PC-9 (cell line): ENCODE data around the gene RAD9B. TPM values are rescaled to one million over a fixed set of nuclear protein-coding genes. Genes with fewer than 3 reads are reported as not detected.

Source experiments
- BruUV-seq: library from RNA; stranded (reverse); fragments of 400-500 nt; replicated peaks from 2 replicates; lab custom pipeline; 2021; lab: Mats Ljungman, UMichigan
- CTCF ChIA-PET: fragments of 300-600 bp; sonication (Branson Sonifier 250); formaldehyde crosslinking; loops from one replicate; lab custom pipeline; 2022; ENCODE audit warnings: antibody characterized with exemption; lab: Charles Lee
- POLR2A ChIA-PET: fragments of 300-600 bp; sonication (Branson Sonifier 250); formaldehyde crosslinking; loops from one replicate; lab custom pipeline; 2022; ENCODE audit warnings: antibody characterized with exemption; ENCODE audit not compliant: unreplicated experiment; lab: Charles Lee
- DNase-seq, 2 experiments: peaks; one replicate each; pipeline versions ENCODE4 v3.0.0 to v3.0.0-alpha.2; 2015 to 2022; ENCODE audit warnings: mixed read lengths in 1 of 2
- H2AFZ ChIP-seq: fragments of 200-600 bp; sonication (generic); 2 replicates; pipeline ENCODE4 v1.8.1; 2017; ENCODE audit warnings: antibody characterized with exemption
- H3F3A ChIP-seq: fragments of 200-600 bp; sonication (generic); 2 replicates; pipeline ENCODE4 v1.8.1; 2017; ENCODE audit warnings: antibody characterized with exemption, mild to moderate bottlenecking, low read depth; ENCODE audit not compliant: insufficient read depth
- H3K27ac ChIP-seq: fragments of 200-600 bp; sonication (generic); 2 replicates; pipeline ENCODE4 v1.6.1; 2016; ENCODE audit warnings: mixed run types
- H3K27me3 ChIP-seq: fragments of 200-600 bp; sonication (generic); 2 replicates; pipeline ENCODE4 v1.6.1; 2016; ENCODE audit warnings: low read depth, mixed run types; ENCODE audit not compliant: insufficient read depth
- H3K36me3 ChIP-seq: fragments of 200-600 bp; sonication (generic); 2 replicates; pipeline ENCODE4 v1.6.1; 2016; ENCODE audit warnings: low read depth, mixed run types
- H3K4me1 ChIP-seq: fragments of 200-600 bp; sonication (generic); replicated peaks from 2 replicates; pipeline ENCODE4 v1.6.1; 2016; ENCODE audit warnings: mixed run types; ENCODE audit not compliant: insufficient read depth
- H3K4me2 ChIP-seq: fragments of 200-600 bp; sonication (generic); 2 replicates; pipeline ENCODE4 v1.6.1; 2017; ENCODE audit warnings: mixed run types
- H3K4me3 ChIP-seq: fragments of 200-600 bp; sonication (generic); 2 replicates; pipeline ENCODE4 v1.6.1; 2016; ENCODE audit warnings: mixed run types
- H3K79me2 ChIP-seq: fragments of 200-600 bp; sonication (generic); 2 replicates; pipeline ENCODE4 v1.6.1; 2017; ENCODE audit warnings: low read depth, mixed run types
- H3K9me2 ChIP-seq: fragments of 200-600 bp; sonication (generic); 2 replicates; pipeline ENCODE4 v1.8.1; 2017; ENCODE audit warnings: mild to moderate bottlenecking; ENCODE audit not compliant: insufficient read depth
- H3K9me3 ChIP-seq: fragments of 200-600 bp; sonication (generic); 2 replicates; pipeline ENCODE4 v1.8.1; 2016; ENCODE audit warnings: low read depth; ENCODE audit not compliant: insufficient read depth
- H4K20me1 ChIP-seq: fragments of 200-600 bp; sonication (generic); 2 replicates; pipeline ENCODE4 v1.8.1; 2017; ENCODE audit not compliant: insufficient read depth
- EZH2 ChIP-seq: fragments of 200-600 bp; sonication (generic); IDR thresholded peaks from 2 replicates; pipeline ENCODE4 v1.8.0; 2017; ENCODE audit warnings: antibody characterized with exemption, low read depth
- intact Hi-C: fragments of 100-400 bp; cut with micrococcal nuclease; formaldehyde crosslinking; loops from one replicate; pipeline ENCODE4 v1.10.0; 2022; ENCODE audit not compliant: unreplicated experiment
- total RNA-seq: library from RNA; stranded (reverse); gene quantifications from 2 replicates; pipeline ENCODE4 v1.2.3, GENCODE V29; 2021
- TF ChIP-seq, protein P1 (sequence below): fragments of 200-600 bp; sonication (generic); conservative IDR thresholded peaks from 2 replicates; pipeline ENCODE4 v1.6.1; 2017; ENCODE audit warnings: mixed run types, antibody characterized with exemption, mild to moderate bottlenecking, moderate library complexity

The RAD9B gene
- total RNA-seq, 1 experiment from 2014 or later = 2.3 TPM

DNA sequence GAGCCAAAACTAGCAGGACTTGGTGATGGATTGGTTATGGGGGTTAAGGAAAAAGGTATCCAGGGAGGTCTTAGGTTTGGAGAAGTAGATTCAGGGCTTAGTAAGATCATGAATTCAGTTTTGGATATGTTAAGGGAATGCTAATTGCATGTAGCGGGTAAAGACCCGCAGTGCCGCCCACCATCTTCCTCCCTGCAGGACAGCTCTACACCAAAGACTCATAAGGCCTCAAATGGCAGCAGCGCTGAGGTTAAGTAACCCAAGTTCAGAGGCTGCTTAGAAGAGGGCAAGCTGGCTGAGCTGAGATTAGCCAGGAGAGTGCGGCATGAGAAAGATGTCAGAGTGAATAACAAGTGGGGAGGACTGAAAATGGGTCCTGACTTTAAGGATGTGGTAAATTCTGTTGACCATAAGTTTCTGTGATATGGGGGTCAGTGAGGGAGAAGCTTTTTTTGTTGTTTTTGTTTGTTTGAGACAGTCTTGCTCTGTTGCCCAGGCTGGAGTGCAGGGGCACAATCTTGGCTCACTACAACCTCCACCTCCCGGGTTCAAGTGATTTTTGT is 26.2 kb downstream of the RAD9B start:
- no peaks in the 10 kb centered on the region for H3K9me2 ChIP-seq
- intact Hi-C loops = no loop called here
- ChIA-PET POLR2A (no interaction called here), CTCF (no interaction called here)
- TF ChIP-seq, protein P1, sequence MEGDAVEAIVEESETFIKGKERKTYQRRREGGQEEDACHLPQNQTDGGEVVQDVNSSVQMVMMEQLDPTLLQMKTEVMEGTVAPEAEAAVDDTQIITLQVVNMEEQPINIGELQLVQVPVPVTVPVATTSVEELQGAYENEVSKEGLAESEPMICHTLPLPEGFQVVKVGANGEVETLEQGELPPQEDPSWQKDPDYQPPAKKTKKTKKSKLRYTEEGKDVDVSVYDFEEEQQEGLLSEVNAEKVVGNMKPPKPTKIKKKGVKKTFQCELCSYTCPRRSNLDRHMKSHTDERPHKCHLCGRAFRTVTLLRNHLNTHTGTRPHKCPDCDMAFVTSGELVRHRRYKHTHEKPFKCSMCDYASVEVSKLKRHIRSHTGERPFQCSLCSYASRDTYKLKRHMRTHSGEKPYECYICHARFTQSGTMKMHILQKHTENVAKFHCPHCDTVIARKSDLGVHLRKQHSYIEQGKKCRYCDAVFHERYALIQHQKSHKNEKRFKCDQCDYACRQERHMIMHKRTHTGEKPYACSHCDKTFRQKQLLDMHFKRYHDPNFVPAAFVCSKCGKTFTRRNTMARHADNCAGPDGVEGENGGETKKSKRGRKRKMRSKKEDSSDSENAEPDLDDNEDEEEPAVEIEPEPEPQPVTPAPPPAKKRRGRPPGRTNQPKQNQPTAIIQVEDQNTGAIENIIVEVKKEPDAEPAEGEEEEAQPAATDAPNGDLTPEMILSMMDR = no peak
- no peak for TF ChIP-seq EZH2
- no peaks in the 10 kb centered on the region for H3K79me2 ChIP-seq
- no peaks in the 10 kb centered on the region for H3K36me3 ChIP-seq
- BruUV-seq = no TSS peak
- H4K20me1 ChIP-seq = no peaks in the 10 kb centered on the region
- no peak overlapping the region for H2AFZ ChIP-seq
- H3K4me2 ChIP-seq = no peak overlapping the region
- 0 out of 2 replicates have a peak, but pooled peaks cover 7% of the 10 kb centered on the region for H3F3A ChIP-seq
- H3K27ac ChIP-seq = no peak overlapping the region
- H3K4me1 ChIP-seq = 0 out of 2 replicates have a peak, but pooled peaks cover 6% of the 10 kb centered on the region
- no peak overlapping the region for H3K4me3 ChIP-seq
- no peaks in the 10 kb centered on the region for H3K27me3 ChIP-seq
- DNase-seq = no peak
- H3K9me3 ChIP-seq = no peaks in the 10 kb centered on the region

GRCh38 chr12:110530511-110530910 is 28.4 kb downstream of the RAD9B start:
- no peaks in the 10 kb centered on the region for H4K20me1 ChIP-seq
- H3K9me2 ChIP-seq = no peaks in the 10 kb centered on the region
- CTCF ChIA-PET = no interaction called here
- intact Hi-C loops = no loop called here
- H3K4me1 ChIP-seq = peaks cover 11% of the 10 kb centered on the region; the same call in 1 of the 2 replicates
- no TSS peak for BruUV-seq
- no peaks in the 10 kb centered on the region for H3K9me3 ChIP-seq
- POLR2A ChIA-PET = no interaction called here
- no peaks in the 10 kb centered on the region for H3K79me2 ChIP-seq
- H3K27ac ChIP-seq = no peak overlapping the region
- no peak overlapping the region for H2AFZ ChIP-seq
- no peaks in the 10 kb centered on the region for H3K27me3 ChIP-seq
- peaks cover 22% of the 10 kb centered on the region for H3F3A ChIP-seq
- no peaks in the 10 kb centered on the region for H3K36me3 ChIP-seq
- no peak overlapping the region for H3K4me3 ChIP-seq
- TF ChIP-seq EZH2 = no peak
- TF ChIP-seq, protein P1 = no peak
- DNase-seq = no peak
- no peak overlapping the region for H3K4me2 ChIP-seq

- ChIA-PET POLR2A (interaction anchor here (0.6 kb wide), 2 partner anchors 50 to 427 kb away, joined by 3 read pairs; no protein-coding TSS in a partner anchor), CTCF (no interaction called here)
- Histone ChIP-seq H3K4me3 (no peak overlapping the region), H3K4me2 (no peak overlapping the region), H2AFZ (no peak overlapping the region), H3K27me3 (no peaks in the 10 kb centered on the region), H3F3A (peaks cover 26% of the 10 kb centered on the region), H3K36me3 (0 out of 2 replicates have a peak, but pooled peaks cover 3% of the 10 kb centered on the region), H3K79me2 (no peaks in the 10 kb centered on the region), H3K27ac (no peak overlapping the region), H3K4me1 (peaks cover 11% of the 10 kb centered on the region; the same call in 1 of the 2 replicates), H3K9me2 (no peaks in the 10 kb centered on the region), H4K20me1 (no peaks in the 10 kb centered on the region), H3K9me3 (no peaks in the 10 kb centered on the region)
- intact Hi-C loops = no loop called here
- no TSS peak for BruUV-seq
- TF ChIP-seq, protein P1 = no peak
- no peak for TF ChIP-seq EZH2
- DNase-seq = no peak
These were observed 29.7 kb downstream of the RAD9B start for GRCh38 chr12:110531741-110532333.
